IgD-negative memory B cell (primary cell): ENCODE data around the gene AQP1. TPM values are rescaled to one million over a fixed set of nuclear protein-coding genes. Genes with fewer than 3 reads are reported as not detected.

Source experiments
- H3K27ac Mint-ChIP-seq, 3 donors: one replicate each; pipeline ENCODE4 v1.8.0; 2020 to 2022; ENCODE audit warnings: mild to moderate bottlenecking in 3 of 3, mixed read lengths in 3 of 3, moderate library complexity in 1 of 3
- H3K27me3 Mint-ChIP-seq: one replicate; pipeline ENCODE4 v1.8.0; 2021; ENCODE audit warnings: mixed read lengths
- H3K36me3 Mint-ChIP-seq: one replicate; pipeline ENCODE4 v1.8.0; 2020; ENCODE audit warnings: mild to moderate bottlenecking, mixed read lengths
- H3K4me1 Mint-ChIP-seq, 3 donors: one replicate each; pipeline ENCODE4 v1.8.0; 2020 to 2022; ENCODE audit warnings: mixed read lengths in 3 of 3, mild to moderate bottlenecking in 1 of 3
- H3K4me3 Mint-ChIP-seq, 4 donors: one replicate each; pipeline ENCODE4 v1.8.0; 2020 to 2022; ENCODE audit warnings: mild to moderate bottlenecking in 4 of 4, mixed read lengths in 4 of 4, moderate library complexity in 3 of 4
- H3K9me3 Mint-ChIP-seq, 3 donors: one replicate each; pipeline ENCODE4 v1.8.0; 2020 to 2021; ENCODE audit warnings: mixed read lengths in 3 of 3, mild to moderate bottlenecking in 1 of 3
- polyA plus RNA-seq: library from polyadenylated mRNA; unstranded; fragments of 300-500 nt; fragmentation: Illumina TruSeq; gene quantifications from one replicate; pipeline ENCODE4 v1.2.3, GENCODE V29; 2021

The AQP1 gene
- polyA plus RNA-seq, 1 donor from 2014 or later, result not detected

GRCh38 chr7:30917216-30917893 lies 5.7 kb downstream of the AQP1 start:
- Mint-ChIP-seq H3K27ac (no peak overlapping the region), H3K4me3 (no peak overlapping the region), H3K36me3 (no peaks in the 10 kb centered on the region), H3K4me1 (no peaks in the 10 kb centered on the region), H3K27me3 (no peaks in the 10 kb centered on the region), H3K9me3 (no peaks in the 10 kb centered on the region)

GRCh38 chr7:30918676-30919075 lies 7.0 kb downstream of the AQP1 start:
- no peak overlapping the region for H3K27ac Mint-ChIP-seq
- no peaks in the 10 kb centered on the region for H3K27me3 Mint-ChIP-seq
- H3K36me3 Mint-ChIP-seq, result no peaks in the 10 kb centered on the region
- H3K4me3 Mint-ChIP-seq, result no peak overlapping the region
- H3K9me3 Mint-ChIP-seq, result no peaks in the 10 kb centered on the region
- no peaks in the 10 kb centered on the region for H3K4me1 Mint-ChIP-seq

- Mint-ChIP-seq H3K9me3 (no peaks in the 10 kb centered on the region), H3K36me3 (no peaks in the 10 kb centered on the region), H3K4me3 (no peak overlapping the region), H3K27ac (no peak overlapping the region), H3K27me3 (no peaks in the 10 kb centered on the region), H3K4me1 (no peaks in the 10 kb centered on the region)
Observed at GRCh38 chr7:30920021-30920583, 8.4 kb downstream of the AQP1 start.

GRCh38 chr7:30920584-30921539 lies 9.2 kb downstream of the AQP1 start:
- Mint-ChIP-seq H3K4me3 (no peak overlapping the region), H3K27me3 (no peaks in the 10 kb centered on the region), H3K4me1 (no peaks in the 10 kb centered on the region), H3K27ac (peak overlapping the region in 1 of 3 donors; percentile 72), H3K36me3 (no peaks in the 10 kb centered on the region), H3K9me3 (no peaks in the 10 kb centered on the region)

- Mint-ChIP-seq H3K4me3 (no peak overlapping the region), H3K36me3 (no peaks in the 10 kb centered on the region), H3K9me3 (peaks cover 0 to 2% (median 0%) of the 10 kb centered on the region in 3 donors), H3K27ac (peak overlapping the region in 1 of 3 donors; percentile 72), H3K4me1 (no peaks in the 10 kb centered on the region), H3K27me3 (no peaks in the 10 kb centered on the region)
Observed at GRCh38 chr7:30921540-30922401, 10.1 kb downstream of the AQP1 start.

- Mint-ChIP-seq H3K4me3 (peak overlapping the region in 1 of 4 donors; percentile 63), H3K9me3 (peaks cover 0 to 3% (median 0%) of the 10 kb centered on the region in 3 donors), H3K27ac (no peak overlapping the region), H3K27me3 (no peaks in the 10 kb centered on the region), H3K4me1 (no peaks in the 10 kb centered on the region), H3K36me3 (no peaks in the 10 kb centered on the region)
Observed at GRCh38 chr7:30922596-30922995, 10.9 kb downstream of the AQP1 start.

- H3K4me1 Mint-ChIP-seq, result no peaks in the 10 kb centered on the region
- H3K27me3 Mint-ChIP-seq, result no peaks in the 10 kb centered on the region
Observed at GRCh38 chr7:30923009-30923773, 11.5 kb downstream of the AQP1 start.

GRCh38 chr7:30923774-30924413 lies 12.2 kb downstream of the AQP1 start:
- no peak overlapping the region for H3K27ac Mint-ChIP-seq
- H3K36me3 Mint-ChIP-seq, result no peaks in the 10 kb centered on the region
- no peaks in the 10 kb centered on the region for H3K4me1 Mint-ChIP-seq
- H3K4me3 Mint-ChIP-seq, result no peak overlapping the region
- peaks cover 0 to 3% (median 0%) of the 10 kb centered on the region in 3 donors for H3K9me3 Mint-ChIP-seq
- no peaks in the 10 kb centered on the region for H3K27me3 Mint-ChIP-seq

More at GRCh38 chr7:30923009-30923773, 11.5 kb downstream of the AQP1 start:
- no peaks in the 10 kb centered on the region for H3K36me3 Mint-ChIP-seq
- H3K4me3 Mint-ChIP-seq, result no peak overlapping the region
- H3K27ac Mint-ChIP-seq, result no peak overlapping the region
- peaks cover 0 to 3% (median 0%) of the 10 kb centered on the region in 3 donors for H3K9me3 Mint-ChIP-seq

- no peaks in the 10 kb centered on the region for H3K4me1 Mint-ChIP-seq
- H3K9me3 Mint-ChIP-seq, result peaks cover 0 to 3% (median 0%) of the 10 kb centered on the region in 3 donors
- no peak overlapping the region for H3K4me3 Mint-ChIP-seq
- no peaks in the 10 kb centered on the region for H3K36me3 Mint-ChIP-seq
- no peak overlapping the region for H3K27ac Mint-ChIP-seq
- H3K27me3 Mint-ChIP-seq, result no peaks in the 10 kb centered on the region
Observed at GRCh38 chr7:30924624-30925023, 13.0 kb downstream of the AQP1 start.

GRCh38 chr7:30925117-30925516 lies 13.5 kb downstream of the AQP1 start:
- Mint-ChIP-seq H3K36me3 (no peaks in the 10 kb centered on the region), H3K9me3 (peaks cover 0 to 3% (median 0%) of the 10 kb centered on the region in 3 donors), H3K27ac (no peak overlapping the region), H3K27me3 (no peaks in the 10 kb centered on the region), H3K4me3 (no peak overlapping the region), H3K4me1 (no peaks in the 10 kb centered on the region)

GRCh38 chr7:30925913-30926312 lies 14.3 kb downstream of the AQP1 start:
- no peaks in the 10 kb centered on the region for H3K27me3 Mint-ChIP-seq
- H3K4me3 Mint-ChIP-seq, result no peak overlapping the region
- no peaks in the 10 kb centered on the region for H3K4me1 Mint-ChIP-seq
- H3K9me3 Mint-ChIP-seq, result peaks cover 0 to 3% (median 0%) of the 10 kb centered on the region in 3 donors
- no peak overlapping the region for H3K27ac Mint-ChIP-seq
- H3K36me3 Mint-ChIP-seq, result no peaks in the 10 kb centered on the region

- Mint-ChIP-seq H3K4me1 (no peaks in the 10 kb centered on the region), H3K27me3 (no peaks in the 10 kb centered on the region), H3K9me3 (peaks cover 0 to 3% (median 0%) of the 10 kb centered on the region in 3 donors), H3K4me3 (no peak overlapping the region), H3K36me3 (no peaks in the 10 kb centered on the region), H3K27ac (no peak overlapping the region)
Observed at GRCh38 chr7:30926313-30926712, 14.7 kb downstream of the AQP1 start.

- H3K27ac Mint-ChIP-seq, result no peak overlapping the region
- no peaks in the 10 kb centered on the region for H3K27me3 Mint-ChIP-seq
- peaks cover 0 to 3% (median 0%) of the 10 kb centered on the region in 3 donors for H3K9me3 Mint-ChIP-seq
- no peaks in the 10 kb centered on the region for H3K36me3 Mint-ChIP-seq
- no peak overlapping the region for H3K4me3 Mint-ChIP-seq
- no peaks in the 10 kb centered on the region for H3K4me1 Mint-ChIP-seq
Observed at GRCh38 chr7:30927040-30927439, 15.4 kb downstream of the AQP1 start.
